NCI-H446 (cell line): ENCODE results near the gene EXOC6B.
"Not testable (repeated sequence)": the region's sequence is repeated elsewhere in the genome, so short reads cannot be mapped to it uniquely, and the experiment has no call there.

ENCODE experiments used
- DNase-seq, 2 experiments: peaks; one replicate each; lab custom pipeline; 2025; lab: John Stamatoyannopoulos, UW

Gene EXOC6B

DNA sequence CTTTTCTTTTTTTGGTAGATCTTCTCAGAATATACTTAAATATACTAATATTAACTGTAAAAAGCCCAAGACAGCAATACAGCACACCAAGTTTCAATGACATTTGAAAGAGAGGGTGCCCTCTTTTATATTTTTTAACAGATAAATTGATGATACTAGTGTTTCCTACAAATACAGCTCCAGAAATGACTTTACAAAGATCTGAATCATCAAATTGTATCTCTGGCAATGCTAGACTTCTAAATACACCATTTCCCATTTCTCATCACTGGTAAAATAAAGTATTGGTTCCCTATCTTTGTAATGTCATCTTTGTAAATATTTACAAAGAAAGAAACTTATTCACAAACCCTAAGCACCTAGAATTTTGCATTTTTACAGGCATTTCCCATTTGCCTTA lies 281.3 kb downstream of the EXOC6B start:
- no peak for DNase-seq

DNA sequence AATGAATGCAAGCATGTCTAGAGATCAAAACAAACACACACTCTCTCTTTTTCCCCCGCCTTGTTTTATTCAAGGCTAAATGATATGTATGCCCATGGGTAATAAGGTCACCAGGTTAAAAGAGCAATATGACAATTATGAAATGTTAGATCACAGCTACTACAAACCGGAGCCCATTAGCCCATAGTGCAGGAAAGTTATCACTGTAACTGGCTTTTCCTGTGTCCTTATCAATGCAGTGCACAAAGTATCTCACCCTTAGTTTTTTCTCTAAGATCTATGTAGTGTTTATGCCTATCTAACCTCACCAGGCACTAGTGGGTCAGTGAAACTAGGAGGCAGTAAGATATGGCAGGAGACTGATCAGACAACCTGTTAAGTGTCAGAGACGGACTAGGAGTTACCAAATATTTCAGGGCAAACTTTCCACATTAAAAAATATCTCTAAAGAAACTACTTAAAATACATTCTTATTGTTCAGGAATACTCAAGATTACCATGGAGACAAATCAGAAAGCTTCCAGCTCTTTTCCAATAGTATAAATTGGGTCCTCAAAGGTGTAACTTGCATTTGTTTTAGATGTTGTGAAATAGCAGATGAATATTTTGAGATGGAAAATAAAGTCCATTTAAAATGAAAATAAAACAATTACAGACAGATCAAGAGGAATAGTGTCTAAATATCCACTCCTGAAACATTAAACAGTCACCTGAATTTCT lies 282.2 kb downstream of the EXOC6B start:
- no peak for DNase-seq

DNA sequence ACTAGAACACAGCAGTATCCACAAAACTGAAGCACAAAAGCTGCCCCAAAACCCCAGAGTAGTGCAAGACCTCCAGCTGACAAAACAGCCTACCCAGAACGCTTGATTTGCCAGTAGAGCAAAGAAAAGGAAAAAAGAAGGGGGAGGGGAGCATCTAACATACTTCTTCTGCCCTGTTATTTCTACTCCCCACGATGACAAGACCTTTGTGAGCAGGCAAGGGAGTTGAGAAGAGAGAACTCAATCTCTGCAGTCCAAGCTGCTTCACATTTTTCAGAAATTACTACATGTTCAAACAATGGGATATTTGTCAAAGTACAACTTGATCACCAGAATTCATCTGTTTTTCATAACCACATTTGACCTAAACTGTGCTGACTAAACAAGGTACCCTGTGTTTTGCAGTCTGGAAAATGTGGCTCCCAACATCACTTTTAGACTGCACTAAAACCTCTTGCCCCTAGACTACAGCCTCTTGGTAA lies 286.7 kb downstream of the EXOC6B start:
- DNase-seq = no peak

DNA sequence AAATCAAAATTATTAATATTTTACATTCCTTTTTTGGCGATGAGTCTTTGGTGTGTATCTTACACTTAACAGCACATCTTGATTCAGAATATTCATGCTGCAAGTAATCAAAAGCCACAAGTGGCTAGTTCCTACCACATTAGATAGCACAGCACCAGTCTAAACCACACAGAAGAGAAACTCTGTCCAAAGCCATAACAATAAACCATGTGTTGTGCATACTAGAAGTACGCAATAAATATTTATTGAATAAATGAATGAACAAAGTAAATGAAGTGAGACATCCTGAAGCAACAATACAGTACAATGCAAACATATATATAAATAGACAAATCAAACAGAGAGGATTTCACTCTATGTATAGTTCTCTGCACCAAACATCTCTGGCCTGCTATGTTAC lies 287.3 kb downstream of the EXOC6B start:
- no peak for DNase-seq

DNA sequence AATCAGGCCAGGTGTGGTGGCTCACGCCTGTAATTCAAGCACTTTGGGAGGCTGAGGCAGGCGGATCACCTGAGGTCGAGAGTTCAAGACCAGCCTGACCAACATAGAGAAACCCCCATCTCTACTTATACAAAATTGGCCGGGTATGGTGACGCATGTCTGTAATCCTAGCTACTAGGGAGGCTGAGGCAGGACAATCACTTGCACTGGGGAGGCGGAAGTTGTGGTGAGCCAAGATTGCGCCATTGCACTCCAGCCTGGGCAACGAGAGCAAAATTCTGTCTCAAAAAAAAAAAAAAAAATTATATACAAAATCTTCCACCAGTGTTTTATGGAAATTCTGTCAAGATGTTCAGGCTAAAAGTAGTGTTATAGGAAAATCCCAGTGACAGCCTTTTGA lies 290.2 kb downstream of the EXOC6B start:
- not testable (repeated sequence) for DNase-seq

DNA sequence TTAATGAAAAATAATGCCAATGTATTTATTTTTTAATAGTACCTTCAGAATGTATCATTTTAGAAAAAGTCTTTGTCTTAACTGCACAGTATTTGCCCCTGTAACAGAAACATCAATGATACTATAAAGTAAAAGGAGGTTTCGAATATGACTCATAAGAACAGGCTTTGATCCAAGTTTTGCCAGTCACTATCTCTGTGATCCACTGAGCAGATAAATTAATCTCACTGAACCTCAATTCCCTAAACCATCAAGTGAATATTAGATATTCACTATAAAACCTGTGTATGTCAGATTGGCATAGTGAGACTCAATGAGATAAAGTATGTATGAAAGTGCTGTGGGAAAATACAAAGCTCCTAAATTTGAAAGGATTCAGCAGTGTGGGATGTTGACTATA lies 292.1 kb downstream of the EXOC6B start:
- no peak for DNase-seq

DNA sequence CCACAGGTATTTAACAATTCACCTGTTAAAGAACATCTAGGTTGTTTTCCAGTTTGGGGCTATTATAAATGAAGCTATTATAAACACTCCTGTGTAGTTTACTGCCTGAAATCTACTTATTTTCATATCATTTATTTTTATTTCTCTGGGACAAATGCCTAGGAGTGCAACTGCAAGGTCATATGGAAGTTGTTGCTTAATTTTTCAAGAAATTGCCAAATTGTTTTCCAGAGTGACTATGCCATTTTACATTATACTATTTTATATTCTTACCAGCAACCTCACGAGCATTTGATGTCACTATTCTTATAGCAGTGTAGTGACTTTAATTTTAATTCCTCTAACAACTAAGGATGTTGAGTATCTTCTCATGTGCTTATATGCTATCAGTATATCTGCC lies 298.4 kb downstream of the EXOC6B start:
- no peak for DNase-seq

DNA sequence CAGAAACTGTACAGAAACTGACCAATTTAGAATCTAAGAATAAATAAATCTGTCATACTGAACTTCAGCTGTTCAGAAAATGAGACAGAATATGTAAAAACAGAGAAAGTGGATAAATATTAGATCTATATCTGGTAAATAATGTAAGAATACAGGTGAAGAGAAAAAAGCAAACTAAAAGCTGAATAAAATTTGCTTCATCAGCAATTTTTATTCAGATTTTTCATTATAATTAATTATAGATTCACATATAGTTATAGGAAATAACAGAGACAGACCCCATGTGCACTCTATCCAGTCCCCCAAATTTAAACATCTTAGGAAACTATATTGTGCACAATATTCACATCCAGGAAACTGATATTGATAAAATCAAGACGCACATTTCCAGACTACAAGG lies 299.2 kb downstream of the EXOC6B start:
- no peak for DNase-seq

DNA sequence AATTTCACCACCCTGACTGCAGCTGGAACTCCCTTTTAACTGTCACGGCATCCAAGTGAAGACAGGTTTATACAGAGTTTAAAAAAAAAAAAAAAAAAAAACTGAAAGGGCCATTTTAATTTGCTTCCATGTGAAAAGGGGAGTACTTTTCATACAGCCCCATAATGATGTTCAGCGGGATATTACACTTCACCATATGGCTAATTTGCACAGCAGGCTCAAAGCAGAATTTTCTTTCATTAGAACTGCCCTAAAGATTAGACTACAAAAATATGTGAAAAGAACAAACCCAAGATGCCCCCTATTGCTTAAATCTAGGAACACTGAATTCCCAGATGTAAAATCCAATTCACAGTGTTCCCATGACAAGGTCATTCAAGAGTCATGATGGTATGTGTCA lies 301.8 kb downstream of the EXOC6B start:
- no peak for DNase-seq

DNA sequence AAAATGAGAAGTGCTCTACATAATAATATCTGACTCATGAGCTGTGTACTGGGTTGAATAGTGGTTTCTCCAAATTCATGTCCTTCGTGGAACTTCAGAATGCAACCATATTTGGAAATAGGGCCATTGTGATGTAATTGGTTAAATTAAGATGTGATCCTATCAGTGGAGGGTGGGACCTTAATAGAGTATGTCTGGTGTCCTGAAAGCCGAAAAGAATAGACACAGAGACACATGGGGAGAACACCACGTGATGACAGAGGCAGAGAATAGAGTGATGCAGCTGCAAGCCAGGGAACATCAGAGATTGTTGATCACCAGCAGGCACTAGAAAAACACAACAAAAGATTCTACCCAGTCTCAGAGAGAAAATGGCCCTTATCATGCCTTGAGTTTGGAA lies 310.1 kb downstream of the EXOC6B start:
- DNase-seq = no peak

DNA sequence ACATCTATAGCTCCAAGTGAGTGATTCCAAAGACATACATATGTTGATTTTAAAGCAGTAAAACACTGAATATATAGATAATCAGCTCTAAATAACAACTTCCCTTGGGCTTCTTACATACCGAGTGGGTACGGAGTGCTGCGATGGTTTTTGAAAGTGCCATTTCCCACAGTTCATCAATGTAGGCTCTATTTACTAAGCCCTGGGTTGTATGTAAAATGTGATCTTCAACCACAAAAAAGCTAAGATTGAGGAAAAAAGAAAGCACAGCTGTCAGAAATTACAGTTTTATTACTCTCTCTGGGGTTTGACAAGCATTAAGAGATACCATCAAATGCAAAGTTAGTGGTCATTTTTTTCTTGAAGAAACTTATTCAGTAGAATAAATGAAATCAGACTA lies 312.8 kb downstream of the EXOC6B start:
- DNase-seq = no peak

DNA sequence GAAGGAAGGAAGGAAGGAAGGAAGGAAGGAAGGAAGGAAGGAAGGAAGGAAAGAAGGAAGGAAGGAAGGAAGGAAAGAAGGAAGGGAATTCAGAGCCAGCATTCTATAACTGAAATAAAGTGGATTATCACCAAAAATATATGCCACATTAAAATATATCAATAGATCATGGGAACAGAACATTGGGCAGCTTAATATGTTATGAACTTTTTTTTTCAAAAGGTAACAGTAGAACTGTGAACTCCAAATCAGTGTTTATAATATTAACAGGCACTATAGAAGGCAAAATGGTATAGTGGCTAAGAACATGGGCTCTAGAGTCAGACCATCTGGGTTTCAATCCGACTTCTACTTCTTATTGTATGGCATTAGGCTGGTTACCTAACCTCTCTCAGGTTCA lies 313.5 kb downstream of the EXOC6B start:
- no peak for DNase-seq

DNA sequence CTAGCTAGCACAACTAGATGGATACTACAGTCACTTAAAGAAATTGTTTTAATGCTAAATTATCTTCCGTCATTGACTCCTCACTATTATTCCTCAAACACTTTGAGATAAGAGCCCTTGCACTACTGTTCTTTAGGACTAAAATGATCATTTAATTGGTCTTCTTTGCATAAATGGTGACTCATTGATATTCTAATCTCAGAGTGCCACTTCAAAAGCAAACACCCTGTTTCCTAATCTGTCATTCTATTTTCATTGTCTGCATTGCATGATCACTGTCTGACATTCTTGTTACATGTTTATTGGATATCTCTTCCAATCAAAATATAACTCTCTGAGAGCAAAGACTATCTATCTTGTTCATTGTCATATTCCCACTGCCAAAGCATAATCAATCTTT lies 313.9 kb downstream of the EXOC6B start:
- no peak for DNase-seq

DNA sequence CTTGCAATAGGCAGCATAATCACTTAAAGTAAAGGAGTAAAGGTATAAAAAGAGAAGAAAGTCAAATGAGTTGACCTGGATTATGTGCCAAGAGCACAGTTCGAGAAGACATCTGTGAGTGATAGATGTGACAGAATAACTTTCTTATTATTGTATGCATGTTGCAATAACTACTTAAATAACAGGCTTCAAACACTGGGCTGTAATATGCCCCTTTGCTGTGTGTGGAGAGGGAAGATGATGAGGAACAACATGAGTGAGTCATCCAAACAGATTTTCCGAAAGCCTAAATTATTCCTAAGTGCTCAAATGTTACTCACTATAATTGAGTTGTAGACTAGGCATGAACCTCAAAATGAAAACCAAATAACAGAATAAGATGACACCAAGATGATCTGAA lies 328.1 kb downstream of the EXOC6B start:
- no peak for DNase-seq

DNA sequence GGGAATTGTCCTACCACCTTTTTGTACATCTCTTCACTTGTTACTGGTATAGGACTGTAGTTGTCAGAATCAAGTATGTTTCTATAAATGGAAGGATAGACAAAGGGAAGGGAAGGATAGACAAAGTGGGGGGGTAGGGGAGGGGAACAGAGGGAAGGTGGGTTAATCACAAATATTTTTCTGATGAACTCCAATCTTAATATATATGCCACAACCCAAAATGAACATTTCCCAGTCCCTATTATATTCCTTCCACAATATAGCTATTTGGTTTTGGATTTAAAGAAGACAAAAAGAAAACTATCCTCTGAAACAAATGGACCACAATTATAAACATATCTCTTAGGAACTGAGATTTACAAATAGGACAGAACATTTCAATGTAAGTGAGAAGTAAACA lies 329.4 kb downstream of the EXOC6B start:
- no peak for DNase-seq

DNA sequence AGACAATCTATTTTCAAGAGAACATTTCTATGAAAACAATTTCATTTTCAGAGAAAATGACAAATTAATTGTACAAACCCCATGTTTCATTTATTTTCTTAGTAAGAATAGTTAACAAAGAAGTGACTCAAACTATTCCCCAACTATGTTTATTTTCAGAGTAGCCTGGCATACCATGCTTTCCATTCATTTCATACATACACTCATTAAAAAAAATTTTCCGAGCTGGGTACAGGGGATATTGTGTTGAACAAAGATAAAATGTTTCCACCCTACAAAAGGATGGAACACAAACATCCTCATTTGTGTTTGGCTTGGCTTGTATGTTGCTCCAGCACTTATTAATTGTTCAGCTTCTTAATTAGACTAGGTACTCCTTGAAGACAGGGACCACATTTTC lies 331.4 kb downstream of the EXOC6B start:
- DNase-seq = no peak

DNA sequence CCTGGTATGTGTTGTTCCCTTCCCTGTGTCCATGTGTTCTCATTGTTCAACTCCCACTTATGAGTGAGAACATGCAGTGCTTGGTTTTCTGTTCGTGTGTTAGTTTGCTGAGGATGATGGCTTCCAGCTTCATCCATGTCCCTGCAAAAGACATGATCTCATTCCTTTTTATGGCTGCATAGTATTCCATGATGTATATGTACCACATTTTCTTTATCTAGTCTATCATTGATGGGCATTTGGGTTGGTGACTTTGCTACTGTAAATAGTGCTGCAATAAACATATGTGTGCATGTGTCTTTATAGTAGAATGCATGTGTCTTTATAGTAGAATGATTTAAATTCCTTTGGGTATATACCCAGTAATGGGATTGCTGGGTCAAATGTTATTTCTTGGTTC lies 341.2 kb downstream of the EXOC6B start:
- DNase-seq = not testable (repeated sequence)

DNA sequence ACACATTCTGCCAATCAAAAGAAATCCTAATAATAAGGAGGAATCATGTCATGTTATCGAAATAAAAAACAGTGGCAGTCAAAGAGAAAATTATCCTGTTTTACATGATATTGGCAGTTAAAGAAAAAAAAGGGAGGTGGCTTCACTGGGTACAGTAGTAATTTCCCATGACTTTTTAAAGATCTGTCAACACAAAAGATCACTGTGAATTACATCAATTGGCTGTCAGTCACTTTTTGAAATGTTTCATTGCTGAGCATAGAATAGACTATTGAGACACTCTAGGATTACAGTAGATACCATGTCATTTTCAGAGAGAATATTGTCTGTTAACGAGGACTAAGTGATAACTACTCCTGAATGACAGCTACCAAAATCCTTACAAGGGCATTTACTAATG lies 342.5 kb downstream of the EXOC6B start:
- no peak for DNase-seq

DNA sequence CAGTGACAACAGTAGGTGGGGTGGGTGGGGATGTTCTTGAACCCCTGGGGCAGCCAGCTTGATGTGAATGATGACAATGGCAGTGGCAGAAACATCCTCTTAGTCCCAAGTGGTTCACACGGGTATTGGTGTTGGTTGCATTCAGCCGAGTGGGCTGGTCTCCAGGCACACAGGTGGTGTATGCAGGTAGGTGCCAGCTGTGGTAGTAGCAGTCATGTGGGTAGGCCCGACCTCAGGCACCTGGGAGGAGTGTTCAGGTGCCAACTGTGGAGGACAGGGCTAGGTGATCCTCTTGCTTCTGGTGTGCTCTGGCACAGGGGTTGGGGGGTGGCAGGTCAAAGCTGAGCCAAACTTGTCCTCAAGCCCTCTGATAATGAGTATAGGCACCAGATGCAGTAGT lies 350.6 kb downstream of the EXOC6B start:
- DNase-seq = no peak

DNA sequence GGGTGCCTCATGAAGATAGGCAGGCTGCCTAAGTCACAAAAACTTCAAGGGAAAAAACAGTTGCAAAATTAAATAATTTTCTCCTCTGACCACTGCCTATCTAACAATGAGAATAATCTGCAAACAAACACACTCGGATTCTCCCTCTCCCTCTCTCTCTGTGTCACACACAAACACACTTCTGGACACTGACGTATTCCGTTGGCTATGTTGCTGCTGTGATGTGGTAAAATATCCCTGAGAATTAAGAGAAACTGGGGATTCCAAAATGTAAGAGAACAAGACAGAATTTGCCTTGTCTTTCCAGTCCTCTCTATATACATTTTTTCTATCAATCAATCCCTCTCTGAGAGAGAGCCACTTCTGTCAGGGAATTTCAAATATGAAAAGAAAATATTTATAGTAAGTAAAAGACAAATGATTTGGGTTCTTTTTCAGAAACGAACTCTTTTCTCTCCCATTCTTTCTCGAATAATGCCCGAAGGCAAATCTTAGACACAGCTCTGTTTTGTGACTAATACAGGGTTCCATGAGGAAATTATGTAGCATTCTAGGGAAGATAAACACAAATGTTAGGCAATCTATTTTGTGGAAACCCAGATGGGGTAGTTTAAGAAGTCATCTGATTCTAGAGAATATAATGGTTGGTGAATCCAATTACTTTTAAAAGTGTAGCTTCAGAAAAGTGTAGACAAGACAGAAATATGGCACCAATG lies 367.9 kb downstream of the EXOC6B start:
- DNase-seq = no peak

DNA sequence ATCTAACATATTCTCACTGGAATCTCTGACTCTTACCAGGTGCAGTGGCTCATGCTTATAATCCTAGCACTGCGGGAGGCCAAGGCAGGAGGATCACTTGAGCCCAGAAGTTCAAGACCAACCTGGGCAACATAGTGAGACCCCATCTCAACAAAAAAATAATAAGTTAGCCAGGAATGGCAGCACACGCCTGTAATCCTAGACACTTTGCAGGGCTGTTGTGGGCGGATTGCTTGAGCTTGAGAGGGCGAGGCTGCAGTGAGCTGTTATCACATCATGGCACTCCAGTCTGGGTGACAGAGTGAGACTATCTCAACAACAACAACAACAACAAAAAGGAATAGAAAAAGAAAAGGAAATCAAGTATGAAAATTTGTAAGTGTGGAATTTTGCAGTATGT lies 371.6 kb downstream of the EXOC6B start:
- DNase-seq = no peak

DNA sequence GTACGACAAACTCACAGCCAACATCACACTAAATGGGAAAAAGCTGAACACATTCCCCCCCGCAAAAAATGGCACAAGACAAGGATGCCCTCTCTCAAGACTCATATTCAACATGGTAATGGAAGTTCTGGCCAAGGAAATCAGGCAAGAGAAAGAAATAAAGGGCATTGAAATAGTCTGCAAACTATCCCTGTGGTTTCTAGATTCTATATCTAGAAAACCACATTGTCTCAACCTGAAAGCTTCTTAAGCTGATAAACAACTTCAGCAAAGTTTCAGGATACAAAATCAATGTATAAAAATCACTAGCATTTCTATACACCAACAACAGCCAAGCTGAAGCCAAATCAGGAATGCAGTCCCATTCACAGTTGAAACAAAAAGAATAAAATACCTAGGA lies 383.6 kb downstream of the EXOC6B start:
- no peak for DNase-seq

DNA sequence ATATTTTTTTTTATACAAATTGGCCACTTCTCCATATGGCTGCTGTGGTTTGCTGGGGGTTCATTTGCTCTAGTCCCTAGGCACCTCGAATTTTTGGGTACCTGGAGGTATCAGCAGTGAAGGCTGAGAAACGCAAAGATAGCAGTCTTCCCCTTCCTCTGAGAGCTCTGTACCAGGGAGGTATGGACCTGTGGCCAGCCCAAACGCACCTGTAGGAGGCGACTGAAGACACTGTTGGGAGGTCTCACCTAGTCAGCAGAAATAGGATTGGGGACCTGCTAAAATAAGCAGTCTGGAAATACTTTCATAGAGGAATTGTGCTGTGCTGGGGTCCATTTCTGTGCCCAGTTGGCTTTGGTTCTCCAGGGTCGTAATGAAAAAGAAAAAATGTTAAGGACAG lies 385.9 kb downstream of the EXOC6B start:
- DNase-seq = no peak

DNA sequence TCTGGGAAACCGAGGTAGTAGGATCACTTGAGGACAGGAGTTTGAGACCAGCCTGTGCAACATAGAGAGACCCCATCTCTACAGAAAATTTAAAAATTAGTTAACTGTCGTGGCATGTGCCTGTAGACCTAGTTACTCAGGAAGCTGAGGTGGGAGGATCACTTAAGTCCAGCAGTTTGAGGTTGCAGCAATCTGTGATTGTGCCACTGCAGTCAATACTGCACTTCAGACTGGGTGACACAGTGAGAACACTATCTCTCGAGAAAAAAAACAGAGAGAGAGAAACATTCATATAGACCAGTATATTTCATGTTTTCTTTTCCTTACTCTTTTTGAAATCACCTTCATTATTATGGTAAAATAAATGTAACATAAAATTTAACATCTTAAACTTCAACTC lies 387.5 kb downstream of the EXOC6B start:
- no peak for DNase-seq
